Activated B cell treated with CpG ODN at 0.5 μM for 24 hours (primary cell): Measurements from ENCODE around the gene RCOR1. TPM values are rescaled to one million over a fixed set of nuclear protein-coding genes. Genes with fewer than 3 reads are reported as not detected.
A peak's percentile ranks its signal among the peaks of the same experiment; 100 is the strongest.

ENCODE experiments used
- ATAC-seq: fragments of 200-7000 bp; cut with Tn5 transposase; one replicate; pipeline ENCODE4 v1.10.0; 2021; ENCODE audit warnings: low read depth, mild to moderate bottlenecking, moderate library complexity
- CTCF ChIA-PET: fragments of 350-600 bp; sonication (Branson Sonifier 250); formaldehyde crosslinking; loops from one replicate; lab custom pipeline; 2021; ENCODE audit warnings: antibody characterized with exemption; lab: Charles Lee
- POLR2A ChIA-PET: fragments of 350-600 bp; sonication (Branson Sonifier 250); formaldehyde crosslinking; loops from one replicate; lab custom pipeline; 2021; ENCODE audit warnings: antibody characterized with exemption; lab: Charles Lee
- DNase-seq: peaks from one replicate; pipeline ENCODE4 v3.0.0; 2022
- H3K27ac Mint-ChIP-seq: one replicate; pipeline ENCODE4 v1.8.0; 2020; ENCODE audit warnings: mixed read lengths
- H3K27me3 Mint-ChIP-seq: one replicate; pipeline ENCODE4 v1.8.0; 2021; ENCODE audit warnings: mixed read lengths
- H3K36me3 Mint-ChIP-seq: one replicate; pipeline ENCODE4 v1.8.0; 2021; ENCODE audit warnings: low read depth, mixed read lengths
- H3K4me1 Mint-ChIP-seq: one replicate; pipeline ENCODE4 v1.8.0; 2021; ENCODE audit warnings: mixed read lengths
- H3K4me3 Mint-ChIP-seq: one replicate; pipeline ENCODE4 v1.8.0; 2020; ENCODE audit warnings: mild to moderate bottlenecking, mixed read lengths
- H3K9me3 Mint-ChIP-seq: one replicate; pipeline ENCODE4 v1.8.0; 2020; ENCODE audit warnings: mixed read lengths
- intact Hi-C: fragments of 100-400 bp; cut with micrococcal nuclease; formaldehyde crosslinking; loops from one replicate; pipeline ENCODE4 v1.15.1; 2024
- total RNA-seq: library from RNA; stranded (reverse); gene quantifications from 2 replicates; pipeline ENCODE4 v1.2.3, GENCODE V29; 2022
- TF ChIP-seq, protein P1 (sequence below): fragments of 200-600 bp; IDR thresholded peaks from one replicate; pipeline ENCODE4 v1.8.0; 2022; ENCODE audit warnings: antibody characterized with exemption, mild to moderate bottlenecking

RCOR1 gene
- total RNA-seq, 1 donor from 2014 or later: 23.0 TPM

DNA sequence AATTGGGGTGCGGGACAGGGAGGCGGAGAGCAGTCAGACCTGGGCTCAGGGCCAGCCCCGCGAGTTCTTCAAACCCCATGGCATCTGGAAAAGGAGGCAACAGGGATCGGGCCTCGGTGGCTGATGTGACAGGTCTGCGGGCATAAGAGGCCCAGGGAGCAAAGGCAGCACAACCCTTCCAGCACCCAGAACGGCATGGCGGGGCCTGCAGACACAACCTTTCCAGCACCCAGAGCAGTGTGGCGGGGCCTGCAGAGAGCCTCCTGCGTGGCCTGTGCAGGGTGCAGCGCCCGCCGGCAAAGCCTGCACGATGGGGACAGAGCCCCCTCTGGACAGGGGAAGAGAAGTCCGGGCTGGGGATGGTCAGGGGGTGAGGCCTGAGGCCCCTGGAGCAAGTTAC is 158.6 kb downstream of the RCOR1 start:
- Mint-ChIP-seq H3K27me3 (no peaks in the 10 kb centered on the region), H3K27ac (no peak overlapping the region), H3K36me3 (no peaks in the 10 kb centered on the region), H3K9me3 (no peaks in the 10 kb centered on the region), H3K4me1 (peaks cover 26% of the 10 kb centered on the region), H3K4me3 (no peak overlapping the region)
- ATAC-seq (no peak), DNase-seq (no peak)
- intact Hi-C loops: no loop called here
- TF ChIP-seq, protein P1, sequence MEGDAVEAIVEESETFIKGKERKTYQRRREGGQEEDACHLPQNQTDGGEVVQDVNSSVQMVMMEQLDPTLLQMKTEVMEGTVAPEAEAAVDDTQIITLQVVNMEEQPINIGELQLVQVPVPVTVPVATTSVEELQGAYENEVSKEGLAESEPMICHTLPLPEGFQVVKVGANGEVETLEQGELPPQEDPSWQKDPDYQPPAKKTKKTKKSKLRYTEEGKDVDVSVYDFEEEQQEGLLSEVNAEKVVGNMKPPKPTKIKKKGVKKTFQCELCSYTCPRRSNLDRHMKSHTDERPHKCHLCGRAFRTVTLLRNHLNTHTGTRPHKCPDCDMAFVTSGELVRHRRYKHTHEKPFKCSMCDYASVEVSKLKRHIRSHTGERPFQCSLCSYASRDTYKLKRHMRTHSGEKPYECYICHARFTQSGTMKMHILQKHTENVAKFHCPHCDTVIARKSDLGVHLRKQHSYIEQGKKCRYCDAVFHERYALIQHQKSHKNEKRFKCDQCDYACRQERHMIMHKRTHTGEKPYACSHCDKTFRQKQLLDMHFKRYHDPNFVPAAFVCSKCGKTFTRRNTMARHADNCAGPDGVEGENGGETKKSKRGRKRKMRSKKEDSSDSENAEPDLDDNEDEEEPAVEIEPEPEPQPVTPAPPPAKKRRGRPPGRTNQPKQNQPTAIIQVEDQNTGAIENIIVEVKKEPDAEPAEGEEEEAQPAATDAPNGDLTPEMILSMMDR: no peak
- POLR2A ChIA-PET: interaction anchor here (0.6 to 1.3 kb wide), 4 partner anchors 12 to 263 kb away, joined by 3 to 4 read pairs (median 3); no protein-coding TSS in a partner anchor
- CTCF ChIA-PET: interaction anchor here (1.3 kb wide), 1 partner anchor 23 kb away, joined by 5 read pairs; no protein-coding TSS in a partner anchor

DNA sequence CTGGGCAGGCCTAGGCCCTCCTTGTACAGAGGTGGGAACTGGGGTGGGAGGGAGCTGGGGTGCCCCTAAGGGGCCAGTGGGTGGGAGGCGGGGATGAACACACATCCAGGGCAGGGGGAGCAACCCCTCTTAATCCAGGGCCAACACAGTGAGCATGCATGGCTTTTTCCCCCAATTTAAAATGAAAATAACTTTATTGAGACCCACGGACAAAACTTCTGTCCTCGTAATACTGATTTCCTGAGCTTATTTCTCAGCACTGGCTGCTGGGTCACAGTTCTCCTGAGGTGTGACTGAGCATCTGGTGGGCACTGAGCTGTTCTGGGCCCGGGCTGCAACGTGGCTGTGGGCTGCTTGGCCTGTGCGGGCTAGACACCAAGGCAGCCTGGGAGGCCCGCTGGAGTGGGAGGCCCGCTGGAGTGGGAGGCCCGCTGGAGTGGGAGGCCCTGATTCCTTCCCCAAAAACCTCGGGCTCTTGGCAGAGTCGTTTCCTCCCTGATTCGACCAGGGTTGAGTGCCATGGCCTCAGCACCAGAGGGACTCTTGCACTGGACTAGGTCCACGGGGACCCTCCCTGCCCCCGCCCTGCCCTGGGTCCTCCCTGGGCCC is 159.9 kb downstream of the RCOR1 start:
- Mint-ChIP-seq H3K4me3 (no peak overlapping the region), H3K4me1 (peaks cover 32% of the 10 kb centered on the region), H3K27me3 (no peaks in the 10 kb centered on the region), H3K36me3 (no peaks in the 10 kb centered on the region), H3K27ac (no peak overlapping the region), H3K9me3 (no peaks in the 10 kb centered on the region)
- DNase-seq: no peak
- ChIA-PET POLR2A (interaction anchor here (0.8 to 1.2 kb wide), 2 partner anchors 24 to 66 kb away, joined by 3 read pairs; no protein-coding TSS in a partner anchor), CTCF (interaction anchor here (1.3 kb wide), 1 partner anchor 22 kb away, joined by 5 read pairs; no protein-coding TSS in a partner anchor)
- ATAC-seq: no peak
- intact Hi-C loops: no loop called here
- TF ChIP-seq, protein P1: no peak

DNA sequence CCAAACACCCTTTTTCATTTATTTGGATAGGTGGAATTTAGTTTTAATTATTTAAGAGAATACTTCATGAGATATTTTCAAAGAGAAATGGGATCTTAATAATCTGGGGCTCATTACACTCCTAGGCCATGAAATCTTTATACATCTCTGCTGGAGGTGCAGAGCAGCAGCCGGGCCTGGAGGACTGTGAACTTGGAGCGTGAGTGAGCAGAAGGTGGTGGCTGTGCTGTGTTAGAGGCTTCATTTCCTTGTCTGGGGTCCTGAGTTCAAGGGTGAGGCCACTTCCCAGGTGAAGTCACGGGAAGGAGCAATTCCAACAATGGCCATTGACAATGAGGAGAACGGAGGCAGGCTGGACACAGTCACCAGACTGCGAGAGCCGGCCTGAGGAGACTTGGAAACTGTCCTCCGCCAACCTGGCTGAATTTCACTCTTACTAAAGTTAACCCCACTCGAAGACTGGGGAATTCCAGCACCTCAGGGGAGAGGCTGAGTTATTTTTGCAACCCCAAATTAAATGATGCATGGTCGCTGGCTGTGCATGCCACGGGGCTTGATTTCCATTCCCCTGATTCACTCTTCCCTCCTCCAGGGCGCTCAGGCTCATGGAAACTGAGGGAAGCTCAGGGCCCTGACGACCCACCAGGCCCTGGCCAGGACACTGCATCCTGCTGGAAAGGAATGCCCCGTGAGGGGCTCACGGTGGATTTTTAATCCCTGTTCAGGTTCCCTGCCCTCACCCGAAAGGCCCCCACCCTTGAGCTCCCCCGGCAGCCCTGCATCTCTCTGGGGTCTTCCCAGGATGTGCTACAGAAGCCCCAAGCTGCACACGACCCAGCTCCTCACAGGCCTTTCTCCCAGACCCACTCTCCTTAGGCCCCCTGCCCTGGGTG is 162.2 kb downstream of the RCOR1 start:
- H3K4me1 Mint-ChIP-seq: peaks cover 53% of the 10 kb centered on the region
- H3K36me3 Mint-ChIP-seq: no peaks in the 10 kb centered on the region
- H3K27me3 Mint-ChIP-seq: no peaks in the 10 kb centered on the region
- intact Hi-C loops: loop anchor here (1.0 kb wide), 2 partner anchors 10 to 14 kb away; no protein-coding TSS in a partner anchor
- peak overlapping the region; percentile 74 for H3K4me3 Mint-ChIP-seq
- H3K9me3 Mint-ChIP-seq: no peaks in the 10 kb centered on the region
- TF ChIP-seq, protein P1: no peak
- DNase-seq: peak; percentile 39
- POLR2A ChIA-PET: interaction anchor here (0.7 to 1.3 kb wide), 6 partner anchors 11 to 22 kb away, joined by 3 to 14 read pairs (median 4); partner anchors contain the start of gene TRAF3
- CTCF ChIA-PET: no interaction called here
- peak; percentile 80 for ATAC-seq
- peak overlapping the region; percentile 88 for H3K27ac Mint-ChIP-seq

DNA sequence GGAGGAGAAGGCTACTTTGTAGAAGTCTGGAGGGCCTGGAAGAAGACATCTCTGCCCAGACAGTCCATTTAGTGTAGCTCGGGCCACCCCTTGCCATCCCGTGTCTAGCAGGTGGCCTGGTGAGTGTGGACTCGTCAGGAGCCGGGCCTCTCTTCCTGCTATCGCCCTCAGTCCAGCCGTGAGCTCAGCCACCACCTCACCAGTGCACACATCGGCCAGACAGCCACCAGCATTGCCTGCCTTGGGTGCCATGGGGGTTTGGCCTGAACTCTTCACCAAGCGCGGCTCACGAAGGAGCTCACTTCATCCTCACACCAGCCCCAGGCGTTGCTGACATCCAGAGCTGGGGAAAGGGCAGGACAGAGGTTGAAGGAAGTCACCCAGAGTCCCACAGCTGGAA is 165.2 kb downstream of the RCOR1 start:
- Mint-ChIP-seq H3K27me3 (no peaks in the 10 kb centered on the region), H3K9me3 (no peaks in the 10 kb centered on the region), H3K4me1 (peaks cover 58% of the 10 kb centered on the region), H3K27ac (no peak overlapping the region), H3K4me3 (no peak overlapping the region), H3K36me3 (no peaks in the 10 kb centered on the region)
- TF ChIP-seq, protein P1: no peak
- CTCF ChIA-PET: no interaction called here
- no peak for DNase-seq
- ATAC-seq: no peak
- POLR2A ChIA-PET: interaction anchor here (1.0 kb wide), 1 partner anchor 17 kb away, joined by 3 read pairs; no protein-coding TSS in a partner anchor
- intact Hi-C loops: no loop called here
